SJSA1 (cell line): Measurements from ENCODE around the gene IL31RA. TPM values are rescaled to one million over a fixed set of nuclear protein-coding genes. Genes with fewer than 3 reads are reported as not detected.

ENCODE experiments used
- DNase-seq, 2 experiments: peaks; one replicate each; pipeline ENCODE4 v3.0.0-alpha.2; 2015 to 2020; ENCODE audit warnings: low spot score in 2 of 2, low read depth in 1 of 2
- H3K27ac ChIP-seq: fragments of 250-450 bp; sonication (Bioruptor Pico); 2 replicates; pipeline ENCODE4 v1.5.1; 2020; ENCODE audit warnings: mild to moderate bottlenecking, moderate library complexity
- H3K27me3 ChIP-seq: fragments of 250-450 bp; sonication (Bioruptor Pico); replicated peaks from 2 replicates; pipeline ENCODE4 v1.5.1; 2020; ENCODE audit warnings: mild to moderate bottlenecking, moderate library complexity
- H3K36me3 ChIP-seq: fragments of 250-450 bp; sonication (Bioruptor Pico); 2 replicates; pipeline ENCODE4 v1.5.1; 2020; ENCODE audit warnings: mild to moderate bottlenecking
- H3K4me1 ChIP-seq: fragments of 250-450 bp; sonication (Bioruptor Pico); replicated peaks from 2 replicates; pipeline ENCODE4 v1.6.1; 2021; ENCODE audit warnings: mild to moderate bottlenecking
- H3K4me3 ChIP-seq: fragments of 250-450 bp; sonication (Bioruptor Pico); 2 replicates; pipeline ENCODE4 v1.5.1; 2020; ENCODE audit warnings: mild to moderate bottlenecking
- H3K9me3 ChIP-seq: fragments of 250-450 bp; sonication (Bioruptor Pico); replicated peaks from 2 replicates; pipeline ENCODE4 v1.5.1; 2020; ENCODE audit warnings: mild to moderate bottlenecking
- total RNA-seq: library from RNA; depleted of rRNA; stranded (reverse); fragments of >200 nt; shearing (Covaris generic); gene quantifications from 2 replicates; pipeline ENCODE4 v1.2.3, GENCODE V29; 2014

The IL31RA gene
- total RNA-seq, 1 experiment from 2014 or later, result 8.9 TPM

DNA sequence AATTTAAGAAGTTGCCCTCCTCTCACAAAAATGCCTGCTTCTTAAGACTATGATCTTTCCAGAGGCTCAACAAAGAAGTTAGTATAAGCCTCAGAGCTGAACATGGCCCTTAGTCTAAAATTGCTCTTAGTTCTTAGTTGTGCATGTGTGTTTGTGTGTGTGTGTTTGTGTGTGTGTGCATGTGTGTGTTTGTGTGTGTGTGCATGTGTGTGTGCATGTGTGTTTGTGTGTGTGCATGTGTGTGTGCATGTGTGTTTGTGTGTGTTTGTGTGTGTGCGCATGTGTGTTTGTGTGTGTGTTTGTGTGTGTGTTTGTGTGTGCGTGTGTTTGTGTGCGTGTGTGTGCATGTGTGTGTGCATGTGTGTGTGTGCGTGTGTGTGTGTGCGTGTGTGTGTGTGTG, 15.8 kb downstream of the IL31RA start:
- Histone ChIP-seq H3K27ac (no peak overlapping the region), H3K4me3 (no peak overlapping the region), H3K27me3 (no peaks in the 10 kb centered on the region), H3K9me3 (no peaks in the 10 kb centered on the region), H3K36me3 (peaks cover 7% of the 10 kb centered on the region; the same call in 1 of the 2 replicates), H3K4me1 (peaks cover 19% of the 10 kb centered on the region)
- no peak for DNase-seq

DNA sequence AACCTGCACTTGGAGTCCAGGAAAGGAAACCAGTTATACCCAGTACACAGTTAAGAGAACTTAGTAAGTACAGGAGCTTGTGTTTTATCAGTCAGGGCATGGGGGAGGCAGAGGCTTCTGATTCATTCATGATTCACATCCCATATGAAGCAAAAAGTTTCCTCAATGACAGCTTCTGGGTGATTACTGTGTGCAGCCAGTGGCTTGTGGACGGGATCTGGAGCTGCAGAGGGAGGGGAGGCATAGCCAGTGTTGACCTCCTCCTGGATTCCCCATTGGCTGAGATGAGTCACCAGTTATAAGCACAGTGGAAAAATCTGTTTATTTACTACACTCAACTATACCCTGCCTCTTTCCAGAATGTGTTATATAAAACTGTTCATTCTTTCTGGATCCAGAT, 17.7 kb downstream of the IL31RA start:
- Histone ChIP-seq H3K27me3 (no peaks in the 10 kb centered on the region), H3K4me1 (peaks cover 19% of the 10 kb centered on the region), H3K36me3 (peaks cover 7% of the 10 kb centered on the region; the same call in 1 of the 2 replicates), H3K4me3 (no peak overlapping the region), H3K9me3 (no peaks in the 10 kb centered on the region), H3K27ac (no peak overlapping the region)
- peak; percentile 87 to 90 for DNase-seq

DNA sequence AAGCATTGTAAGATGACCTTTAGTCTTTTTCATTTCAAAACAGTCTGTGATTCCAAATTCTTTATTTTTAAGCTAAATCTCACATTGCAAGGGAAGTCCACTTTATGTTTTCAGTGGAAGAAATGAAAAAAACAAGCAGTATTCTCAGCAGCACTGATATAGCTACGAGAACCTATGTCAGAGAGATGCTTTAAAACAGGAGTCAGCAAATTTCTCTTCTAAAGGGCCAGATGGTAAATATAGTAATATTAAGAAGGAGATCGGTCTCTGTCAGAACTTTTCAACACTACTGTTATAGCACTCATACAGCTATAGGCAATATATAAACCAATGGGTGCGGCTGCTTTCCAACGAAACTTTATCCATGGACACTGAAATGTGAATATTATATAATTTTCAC, 18.7 kb downstream of the IL31RA start:
- Histone ChIP-seq H3K4me1 (peaks cover 19% of the 10 kb centered on the region), H3K27ac (no peak overlapping the region), H3K4me3 (no peak overlapping the region), H3K9me3 (no peaks in the 10 kb centered on the region), H3K27me3 (no peaks in the 10 kb centered on the region), H3K36me3 (no peaks in the 10 kb centered on the region)
- DNase-seq, result no peak

DNA sequence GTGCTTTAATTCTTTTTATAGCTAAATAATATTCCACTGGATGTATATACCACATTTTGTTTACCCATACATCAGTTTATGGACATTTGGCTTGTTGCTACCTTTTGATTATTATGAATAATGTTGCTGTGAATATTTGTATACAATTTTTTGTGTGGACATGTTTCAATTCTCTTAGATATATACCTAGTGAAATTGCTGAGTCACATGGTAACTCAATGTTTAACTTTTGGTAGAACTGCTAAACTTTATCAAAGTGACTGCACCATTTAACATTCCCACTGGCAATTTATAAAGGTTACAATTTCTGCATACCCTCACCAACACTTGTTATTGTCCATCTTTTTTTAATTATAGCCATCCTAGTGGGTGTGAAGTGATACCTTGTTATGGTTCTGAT, 22.1 kb downstream of the IL31RA start:
- Histone ChIP-seq H3K36me3 (no peaks in the 10 kb centered on the region), H3K9me3 (no peaks in the 10 kb centered on the region), H3K27me3 (no peaks in the 10 kb centered on the region), H3K4me3 (no peak overlapping the region), H3K4me1 (peaks cover 14% of the 10 kb centered on the region), H3K27ac (no peak overlapping the region)
- DNase-seq, result no peak

DNA sequence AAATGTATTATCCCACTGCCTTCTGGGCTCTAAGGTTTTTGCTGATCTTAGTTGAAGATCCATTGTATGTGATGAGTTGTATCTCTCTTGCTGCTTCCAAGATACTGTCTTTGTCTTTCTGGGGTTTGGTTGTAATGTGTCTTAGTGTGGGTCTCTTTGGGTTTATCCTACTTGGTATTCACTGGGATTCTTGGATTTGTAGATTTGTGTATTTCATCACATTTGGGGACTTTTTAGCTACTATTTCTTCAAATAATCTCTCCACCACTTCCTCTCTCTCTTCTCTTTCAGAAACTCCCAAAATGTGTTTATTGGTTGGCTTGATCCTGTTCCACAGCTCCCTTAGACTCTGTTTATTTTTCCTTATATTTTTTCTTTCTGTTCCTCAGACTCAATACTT, 26.5 kb downstream of the IL31RA start:
- no peak for DNase-seq
- no peaks in the 10 kb centered on the region for H3K9me3 ChIP-seq
- H3K4me3 ChIP-seq, result no peak overlapping the region
- H3K36me3 ChIP-seq, result no peaks in the 10 kb centered on the region
- H3K4me1 ChIP-seq, result no peaks in the 10 kb centered on the region
- H3K27me3 ChIP-seq, result no peaks in the 10 kb centered on the region
- H3K27ac ChIP-seq, result no peak overlapping the region

DNA sequence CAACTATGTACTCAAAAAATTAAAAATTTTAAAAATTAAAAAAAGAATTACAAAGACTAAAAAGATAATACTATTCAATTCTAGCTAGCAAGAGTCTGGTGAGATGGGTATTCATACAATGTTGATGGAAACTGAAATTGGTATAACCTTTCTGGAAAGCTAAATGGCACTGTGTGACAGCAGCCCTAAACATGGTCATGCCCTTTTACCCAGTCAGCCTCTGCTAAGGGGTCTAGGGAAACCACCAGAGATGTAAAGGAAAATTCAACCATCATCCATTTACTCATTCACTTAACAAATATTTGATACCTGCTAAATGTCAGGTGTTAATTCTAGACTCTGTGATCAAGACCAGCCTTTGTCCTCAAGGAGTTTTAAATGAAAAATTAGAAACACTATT, 29.3 kb downstream of the IL31RA start:
- Histone ChIP-seq H3K4me1 (no peaks in the 10 kb centered on the region), H3K9me3 (no peaks in the 10 kb centered on the region), H3K36me3 (no peaks in the 10 kb centered on the region), H3K27me3 (no peaks in the 10 kb centered on the region), H3K27ac (no peak overlapping the region), H3K4me3 (no peak overlapping the region)
- no peak for DNase-seq

DNA sequence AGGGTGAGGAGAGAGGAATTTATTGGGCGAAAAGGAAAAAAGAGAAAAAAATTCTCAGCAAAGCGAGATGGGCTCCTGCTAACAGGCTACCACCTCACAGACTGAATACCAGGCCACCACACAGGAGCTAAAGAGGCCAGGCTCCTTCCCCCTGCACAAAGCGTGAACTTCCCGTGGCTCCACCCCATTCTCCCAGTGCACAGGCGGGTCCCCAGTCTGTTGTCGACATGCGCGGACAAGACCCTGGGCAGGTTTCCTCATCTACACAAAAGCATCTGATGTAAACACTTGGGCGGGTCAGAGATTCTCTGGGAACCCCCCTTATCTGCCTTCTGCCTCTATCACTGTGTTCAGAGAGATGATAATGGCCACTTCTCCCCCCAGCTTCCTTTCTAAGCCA, 34.2 kb downstream of the IL31RA start:
- no peaks in the 10 kb centered on the region for H3K4me1 ChIP-seq
- no peaks in the 10 kb centered on the region for H3K9me3 ChIP-seq
- H3K4me3 ChIP-seq, result no peak overlapping the region
- H3K27ac ChIP-seq, result no peak overlapping the region
- DNase-seq, result no peak
- no peaks in the 10 kb centered on the region for H3K27me3 ChIP-seq
- H3K36me3 ChIP-seq, result no peaks in the 10 kb centered on the region

DNA sequence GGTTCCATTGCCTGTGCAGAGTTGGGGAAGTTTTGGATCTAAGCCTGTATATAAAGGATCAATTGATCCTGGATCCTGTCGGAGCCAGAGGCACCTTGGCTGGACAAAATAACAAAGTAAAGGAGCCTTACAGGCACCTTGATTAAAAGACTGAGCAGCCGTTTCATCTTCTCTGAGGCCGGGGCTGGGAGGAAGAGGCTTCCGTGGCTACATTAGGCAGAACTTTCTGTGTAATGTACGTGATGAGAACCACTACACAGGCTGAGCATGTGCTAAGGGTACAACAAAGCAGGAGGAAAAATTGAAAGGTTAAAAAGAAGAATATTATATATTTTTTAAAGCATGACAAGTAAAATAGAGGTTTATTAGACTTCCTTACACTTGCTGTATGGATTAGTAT, 37.0 kb downstream of the IL31RA start:
- H3K27me3 ChIP-seq, result no peaks in the 10 kb centered on the region
- H3K4me1 ChIP-seq, result no peaks in the 10 kb centered on the region
- H3K9me3 ChIP-seq, result no peaks in the 10 kb centered on the region
- DNase-seq, result no peak
- no peaks in the 10 kb centered on the region for H3K36me3 ChIP-seq
- no peak overlapping the region for H3K27ac ChIP-seq
- no peak overlapping the region for H3K4me3 ChIP-seq

DNA sequence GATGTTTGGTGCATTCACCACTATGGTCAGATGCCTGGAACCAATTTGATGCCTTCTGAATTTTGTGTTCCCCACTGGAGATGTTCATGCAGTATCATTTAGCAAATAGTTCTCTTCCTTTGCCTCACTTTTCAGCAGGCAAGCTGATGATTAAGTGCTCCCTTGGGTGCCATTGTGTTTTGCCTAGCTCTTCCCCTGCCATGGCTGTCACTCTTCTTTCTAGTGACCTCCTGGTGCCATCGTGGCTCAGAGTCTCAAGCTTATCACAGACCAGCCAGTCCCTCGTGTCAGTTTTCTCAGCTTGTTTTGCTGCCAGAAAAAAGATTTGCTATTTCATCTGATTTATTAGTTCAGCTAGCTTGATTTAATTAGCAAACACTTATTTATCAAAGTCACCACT, 41.3 kb downstream of the IL31RA start:
- Histone ChIP-seq H3K27me3 (no peaks in the 10 kb centered on the region), H3K9me3 (no peaks in the 10 kb centered on the region), H3K4me3 (no peak overlapping the region), H3K27ac (no peak overlapping the region), H3K36me3 (no peaks in the 10 kb centered on the region), H3K4me1 (peaks cover 19% of the 10 kb centered on the region)
- no peak for DNase-seq

DNA sequence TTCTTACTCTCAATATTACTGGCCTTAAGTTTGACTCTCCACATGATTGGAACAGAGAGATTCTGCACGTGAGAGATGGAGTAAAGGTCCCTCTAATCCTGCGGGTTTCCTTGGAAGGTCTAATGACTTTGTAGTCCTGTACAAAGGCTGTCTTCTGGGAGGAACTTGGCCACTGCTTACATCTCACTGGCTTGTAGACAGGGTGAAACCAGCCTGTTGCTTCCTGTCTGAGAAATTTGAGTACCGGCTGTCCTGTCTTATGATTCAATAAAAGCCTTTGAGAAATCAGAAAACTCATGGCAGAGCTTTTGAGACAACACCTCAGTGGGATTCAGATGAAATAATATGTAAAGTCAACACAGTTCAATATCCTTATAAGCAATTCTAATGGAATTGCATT, 43.0 kb downstream of the IL31RA start:
- Histone ChIP-seq H3K27ac (no peak overlapping the region), H3K4me3 (no peak overlapping the region), H3K27me3 (no peaks in the 10 kb centered on the region), H3K9me3 (no peaks in the 10 kb centered on the region), H3K36me3 (no peaks in the 10 kb centered on the region), H3K4me1 (peaks cover 26% of the 10 kb centered on the region)
- no peak for DNase-seq

DNA sequence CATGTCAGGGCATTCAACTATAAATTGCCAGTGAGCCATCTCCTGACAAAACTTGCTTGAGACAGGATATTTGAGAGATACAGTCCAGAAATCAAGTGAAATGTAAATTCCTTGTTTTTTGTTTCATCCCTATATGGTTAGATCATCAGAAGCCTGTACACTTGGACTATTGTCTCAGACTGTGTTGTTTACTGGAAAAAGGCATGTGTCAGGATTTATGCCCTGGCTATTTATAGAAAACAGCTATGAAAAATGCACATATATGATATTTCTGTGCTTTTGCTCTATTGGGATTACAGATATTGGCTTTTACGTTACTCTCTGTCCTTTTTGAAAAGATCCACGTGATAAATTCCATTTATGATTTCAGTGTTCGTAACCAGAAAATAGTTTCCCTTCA, 44.2 kb downstream of the IL31RA start:
- DNase-seq, result peak in 1 of 2 experiments; percentile 25
- Histone ChIP-seq H3K27me3 (no peaks in the 10 kb centered on the region), H3K4me3 (no peak overlapping the region)

DNA sequence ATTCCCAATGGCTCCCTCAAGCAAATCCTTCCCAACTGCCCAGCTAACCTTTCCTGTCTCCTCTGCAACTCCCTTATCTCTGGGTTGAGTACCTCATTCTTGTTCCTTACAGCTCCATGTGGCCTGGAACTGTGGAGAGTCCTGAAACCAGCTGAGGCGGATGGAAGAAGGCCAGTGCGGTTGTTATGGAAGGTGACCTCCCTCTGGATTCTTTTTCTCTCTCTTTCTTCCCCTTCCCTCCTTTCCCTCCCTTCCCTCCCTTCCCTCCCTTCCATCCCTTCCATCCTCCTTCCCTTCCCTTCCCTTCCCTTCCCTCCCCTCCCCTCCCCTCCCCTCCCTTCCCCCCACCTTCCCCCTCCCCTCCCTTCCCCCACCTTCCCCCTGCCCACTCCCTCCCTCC, 45.1 kb downstream of the IL31RA start:
- no peak for DNase-seq
- H3K27me3 ChIP-seq, result no peaks in the 10 kb centered on the region
- H3K27ac ChIP-seq, result no peak overlapping the region
- H3K4me3 ChIP-seq, result no peak overlapping the region
- peaks cover 35% of the 10 kb centered on the region for H3K4me1 ChIP-seq
- H3K9me3 ChIP-seq, result no peaks in the 10 kb centered on the region
- no peaks in the 10 kb centered on the region for H3K36me3 ChIP-seq

More for the DNA sequence above, 44.2 kb downstream of the IL31RA start:
- peak overlapping the region; percentile 51 for H3K27ac ChIP-seq
- no peaks in the 10 kb centered on the region for H3K9me3 ChIP-seq
- no peaks in the 10 kb centered on the region for H3K36me3 ChIP-seq
- peaks cover 35% of the 10 kb centered on the region for H3K4me1 ChIP-seq

DNA sequence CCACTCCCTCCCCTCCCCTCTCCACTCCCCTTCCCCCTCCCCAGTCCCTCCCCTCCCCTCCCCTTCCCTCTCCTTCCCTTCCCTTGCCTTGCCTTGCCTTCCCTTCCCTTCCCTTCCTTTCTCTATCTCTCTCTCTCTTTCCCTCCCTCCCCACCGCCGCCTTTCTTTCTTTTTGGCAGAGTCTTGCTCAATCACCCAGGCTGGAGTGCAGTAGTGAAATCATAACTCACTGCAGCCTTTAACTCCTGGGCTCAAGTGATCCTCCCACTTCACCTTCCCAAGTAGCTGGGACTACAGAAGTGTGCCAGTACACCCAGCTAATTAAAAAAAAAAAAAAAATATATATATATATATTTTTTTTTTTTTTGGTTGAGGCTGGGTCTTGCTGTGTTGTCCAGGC, 45.5 kb downstream of the IL31RA start:
- Histone ChIP-seq H3K9me3 (no peaks in the 10 kb centered on the region), H3K27ac (no peak overlapping the region), H3K27me3 (no peaks in the 10 kb centered on the region), H3K4me3 (no peak overlapping the region), H3K36me3 (no peaks in the 10 kb centered on the region), H3K4me1 (peaks cover 35% of the 10 kb centered on the region)
- no peak for DNase-seq

DNA sequence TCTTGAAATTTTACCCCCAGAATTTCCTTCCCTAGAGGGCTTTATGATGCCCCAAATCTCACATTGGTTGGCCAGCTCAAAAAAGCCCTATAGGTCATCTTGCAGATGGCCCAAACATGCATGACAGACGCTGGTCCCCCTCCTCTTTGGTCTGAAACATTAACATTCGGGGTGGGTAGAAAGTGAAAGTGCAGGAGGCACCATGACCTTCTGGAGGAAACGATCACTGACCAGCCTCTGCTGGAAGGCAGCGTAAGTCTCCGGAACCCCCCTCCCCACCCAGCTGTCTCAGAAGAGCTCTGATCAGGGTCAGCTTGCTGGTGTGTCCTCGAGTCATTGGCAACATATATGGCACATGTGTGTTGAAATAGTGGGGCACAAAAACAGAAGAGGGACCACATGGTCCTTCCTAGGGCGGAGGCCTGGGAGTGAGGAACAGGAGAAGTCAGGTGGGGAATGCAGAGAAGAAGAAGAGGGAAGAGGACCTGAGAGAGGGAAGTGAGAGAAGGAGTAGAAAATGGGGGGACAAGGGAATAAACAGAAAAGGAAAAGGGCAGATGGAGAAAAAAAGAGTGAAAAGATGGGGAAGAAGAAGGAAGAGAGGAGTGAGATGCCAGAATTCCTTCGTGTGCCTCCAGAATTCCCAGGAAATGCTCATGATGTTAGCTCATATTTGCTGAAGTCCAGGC, 46.2 kb downstream of the IL31RA start:
- peak overlapping the region; percentile 20; the same call in 1 of the 2 replicates for H3K27ac ChIP-seq
- no peak overlapping the region for H3K4me3 ChIP-seq
- DNase-seq, result no peak

DNA sequence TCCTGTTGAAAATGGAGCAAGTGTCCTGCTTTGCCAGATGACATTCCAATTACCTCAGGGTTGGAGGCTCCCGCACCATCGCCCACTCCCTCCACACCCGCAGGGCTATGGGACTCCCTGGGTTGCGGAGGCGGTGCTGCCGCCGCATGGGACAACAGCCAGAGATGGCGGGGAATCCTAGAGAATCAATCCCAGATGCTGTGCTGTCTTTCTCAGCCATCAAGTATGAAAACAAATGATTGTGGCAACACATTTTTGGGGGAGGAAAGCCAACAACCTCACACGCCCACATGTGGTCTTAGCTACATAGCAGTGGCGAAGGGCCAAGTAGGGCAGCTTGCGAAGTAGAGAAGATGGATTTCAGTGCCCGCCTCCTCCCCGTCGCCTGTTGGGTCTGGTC, 46.7 kb downstream of the IL31RA start:
- H3K27me3 ChIP-seq, result no peaks in the 10 kb centered on the region
- H3K4me3 ChIP-seq, result no peak overlapping the region
- H3K27ac ChIP-seq, result peak overlapping the region; percentile 20; the same call in 1 of the 2 replicates
- peak; percentile 82 to 84 for DNase-seq
- H3K36me3 ChIP-seq, result no peaks in the 10 kb centered on the region
- H3K9me3 ChIP-seq, result no peaks in the 10 kb centered on the region
- H3K4me1 ChIP-seq, result peaks cover 37% of the 10 kb centered on the region

More for the DNA sequence above, 46.2 kb downstream of the IL31RA start:
- Histone ChIP-seq H3K27me3 (no peaks in the 10 kb centered on the region), H3K9me3 (no peaks in the 10 kb centered on the region), H3K36me3 (no peaks in the 10 kb centered on the region), H3K4me1 (peaks cover 35% of the 10 kb centered on the region)
